Measurements from ENCODE around the gene EFCAB10. TPM values are rescaled to one million over a fixed set of nuclear protein-coding genes. Genes with fewer than 3 reads are reported as not detected.
"Not testable (repeated sequence)": the region's sequence is repeated elsewhere in the genome, so short reads cannot be mapped to it uniquely, and the experiment has no call there.

EFCAB10 gene
- total and polyA plus RNA-seq, 2 donors = not detected

DNA sequence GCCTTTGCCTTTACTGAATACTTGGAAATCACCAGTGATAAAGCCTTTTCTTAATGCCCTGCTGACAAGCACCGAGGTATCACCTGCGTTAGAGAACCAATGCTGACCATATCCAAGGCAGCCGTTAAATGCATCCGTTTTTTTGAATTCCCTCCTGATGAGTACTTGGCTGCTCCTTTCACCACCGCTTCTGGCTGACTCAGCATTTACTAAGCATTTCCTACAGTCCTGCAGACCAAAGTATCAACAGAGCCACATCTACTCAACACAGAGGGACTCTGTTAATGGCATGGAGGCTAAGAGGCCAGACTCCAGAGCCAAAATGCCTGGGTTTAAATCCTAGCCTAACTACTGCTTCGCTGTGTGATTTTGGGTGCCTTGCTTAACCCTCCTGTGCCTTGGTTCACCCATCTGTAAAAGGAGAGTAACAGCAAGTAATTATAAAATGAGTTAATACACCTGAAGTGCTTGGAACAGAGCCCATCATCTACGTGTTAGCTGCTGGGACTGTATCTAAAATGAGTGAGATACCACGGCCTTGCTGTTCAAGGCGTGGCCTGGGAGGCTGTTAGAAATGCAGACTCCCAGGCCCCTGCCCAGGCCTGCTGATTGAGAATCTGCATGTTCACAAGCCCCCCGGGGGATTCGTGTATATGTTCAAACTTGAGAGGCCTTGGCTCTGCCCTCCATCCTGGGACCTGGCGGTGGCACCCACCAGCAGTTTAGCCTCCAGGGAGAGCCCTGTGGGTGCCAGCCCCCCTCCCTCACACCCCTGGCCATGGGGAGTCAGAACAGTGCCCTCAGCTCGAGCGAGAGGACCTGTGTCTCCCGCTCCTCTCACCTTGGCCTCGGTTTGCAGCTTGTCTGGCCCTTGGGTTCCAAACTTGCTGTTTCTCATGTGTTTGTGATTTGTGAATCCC lies 30.8 kb upstream of the EFCAB10 start:
- H3K4me3 ChIP-seq (ENCODE audit: low read depth, low read length) = no peak overlapping the region
- no peak overlapping the region for H3K27ac ChIP-seq (ENCODE audit: low read depth)
- H3K36me3 ChIP-seq (ENCODE audit: insufficient read depth) = peaks cover 2% of the 10 kb centered on the region
- H3K4me1 ChIP-seq (ENCODE audit: insufficient read depth) = no peaks in the 10 kb centered on the region
- WGBS = 86% methylated on average over 16 of the region's 16 CpGs
- DNase-seq (ENCODE audit: extremely low spot score) = no peak

DNA sequence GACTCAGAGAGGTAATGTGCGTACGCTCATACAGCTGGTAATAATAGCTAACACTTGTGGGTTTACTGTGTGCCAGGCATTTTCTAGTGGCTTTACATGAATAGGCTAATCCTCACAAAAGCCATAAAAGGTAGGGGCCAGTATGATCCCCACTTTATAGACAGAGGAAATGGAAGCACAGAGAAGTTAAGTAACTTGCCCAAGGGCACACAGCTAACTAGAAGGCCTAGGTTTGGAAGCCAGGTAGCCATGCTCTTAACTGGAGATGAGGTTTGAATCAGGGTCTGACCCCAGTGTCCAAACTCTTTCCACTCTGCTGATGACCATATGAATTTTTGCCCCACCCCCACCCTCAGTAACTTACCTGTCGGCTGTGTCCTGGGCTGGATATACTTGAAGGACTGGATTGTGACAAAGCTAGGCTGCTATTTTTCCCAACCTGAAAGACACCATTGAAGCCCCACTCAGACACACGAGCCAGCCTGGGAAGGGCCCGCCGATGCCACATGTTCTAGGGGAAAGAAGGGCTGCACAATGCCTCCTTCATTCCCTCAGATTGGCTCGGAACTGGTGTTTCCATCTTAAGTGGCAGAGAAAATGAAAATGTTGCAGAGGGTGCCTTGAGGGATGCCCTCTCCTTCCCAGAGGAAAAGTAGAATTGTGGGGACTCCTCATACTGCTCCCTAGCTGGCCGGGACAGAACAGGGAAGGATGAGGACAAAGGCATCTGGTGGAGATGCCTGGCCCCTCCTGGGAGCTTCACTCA lies 29.1 kb upstream of the EFCAB10 start:
- H3K36me3 ChIP-seq (ENCODE audit: insufficient read depth) = no peaks in the 10 kb centered on the region
- H3K4me3 ChIP-seq (ENCODE audit: low read depth, low read length) = no peak overlapping the region
- no peak for DNase-seq (ENCODE audit: extremely low spot score)
- H3K4me1 ChIP-seq (ENCODE audit: insufficient read depth) = no peaks in the 10 kb centered on the region
- 93% methylated on average over 8 of the region's 8 CpGs for WGBS
- H3K27ac ChIP-seq (ENCODE audit: low read depth) = no peak overlapping the region

DNA sequence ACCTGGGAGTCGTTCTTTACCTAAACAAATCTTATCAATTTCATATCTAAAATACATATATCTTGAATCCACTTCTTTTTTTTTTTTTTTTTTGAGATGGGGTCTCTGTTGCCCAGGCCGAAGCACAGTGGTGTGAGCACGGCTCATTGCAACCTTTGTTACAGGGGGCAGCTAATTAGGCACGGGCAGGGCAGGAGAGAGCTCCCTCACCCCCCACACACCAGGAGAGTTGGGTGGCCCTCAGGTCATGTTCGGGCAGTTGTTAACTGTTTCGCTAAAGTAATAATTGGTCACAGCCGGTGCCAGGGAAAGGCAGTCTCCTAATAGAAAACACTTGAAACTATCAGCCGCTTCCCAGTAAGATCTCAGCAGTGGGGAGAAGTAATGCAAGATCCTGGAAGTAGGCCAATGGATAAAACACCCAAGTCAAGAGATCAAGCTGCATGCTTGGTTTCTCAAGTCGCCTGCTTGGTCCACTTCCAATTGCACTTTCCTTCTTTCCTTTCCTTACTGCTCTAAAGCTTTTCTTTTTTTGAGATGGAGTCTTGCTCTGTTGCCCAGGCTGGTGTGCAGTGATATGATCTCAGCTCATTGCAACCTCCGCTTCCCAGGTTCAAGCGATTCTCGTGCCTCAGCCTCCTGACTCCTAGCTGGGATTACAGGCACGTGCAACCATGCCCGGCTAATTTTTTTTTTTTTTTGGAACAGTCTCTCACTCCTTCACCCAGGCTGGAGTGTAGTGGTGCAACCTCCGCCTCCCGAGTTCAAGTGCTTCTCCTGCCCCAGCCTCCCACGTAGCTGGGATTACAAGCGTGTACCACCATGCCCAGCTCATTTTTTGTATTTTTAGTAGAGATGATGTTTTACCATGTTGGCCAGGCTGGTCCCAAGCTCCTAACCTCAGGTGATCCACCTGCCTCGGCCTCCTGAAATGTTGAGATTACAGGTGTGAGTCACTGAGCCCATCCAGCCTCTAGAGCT lies 21.3 kb upstream of the EFCAB10 start:
- Histone ChIP-seq H3K27ac (ENCODE audit: low read depth) (no peak overlapping the region), H3K4me1 (ENCODE audit: insufficient read depth) (no peaks in the 10 kb centered on the region), H3K4me3 (ENCODE audit: low read depth, low read length) (no peak overlapping the region), H3K36me3 (ENCODE audit: insufficient read depth) (no peaks in the 10 kb centered on the region)
- no peak for DNase-seq (ENCODE audit: extremely low spot score)
- WGBS = 73% methylated on average over 19 of the region's 19 CpGs

DNA sequence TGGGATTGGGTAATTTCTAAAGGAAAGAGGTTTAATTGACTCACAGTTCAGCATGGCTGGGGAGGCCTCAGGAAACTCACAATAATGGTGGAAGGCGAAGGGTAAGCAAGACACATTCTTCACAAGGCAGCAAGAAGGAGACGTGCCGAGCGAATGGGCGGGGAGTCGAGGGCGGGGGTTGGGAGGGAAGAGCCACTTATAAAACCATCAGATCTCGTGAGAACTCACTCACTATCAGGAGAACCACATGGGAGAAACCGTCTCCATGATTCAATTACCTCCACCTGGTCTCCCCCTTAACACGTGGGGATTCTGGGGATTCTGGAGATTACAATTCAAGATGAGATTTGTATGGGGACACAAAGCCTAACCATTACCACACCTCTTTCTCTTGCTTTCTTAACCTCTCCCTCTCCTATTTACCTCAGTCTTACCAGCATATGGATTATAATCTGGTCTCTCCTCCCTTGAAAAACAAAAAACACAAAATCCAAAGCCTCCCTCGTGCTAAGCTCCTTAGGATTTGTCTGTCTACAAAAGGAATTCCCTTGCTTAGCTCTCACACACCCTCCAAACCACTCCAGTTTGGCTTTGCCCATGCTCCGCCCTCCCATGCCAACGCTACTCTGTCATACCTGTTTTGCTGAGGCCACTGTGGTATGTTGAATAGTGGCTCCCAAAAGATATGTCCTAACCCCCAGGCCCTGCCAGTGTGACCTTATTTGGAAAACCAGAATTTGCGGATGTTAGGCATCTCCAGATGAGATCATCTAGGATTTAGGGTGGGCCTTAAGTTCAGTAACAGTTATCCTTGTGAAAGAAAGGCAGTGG lies 19.6 kb upstream of the EFCAB10 start:
- H3K4me1 ChIP-seq (ENCODE audit: insufficient read depth) = no peaks in the 10 kb centered on the region
- H3K36me3 ChIP-seq (ENCODE audit: insufficient read depth) = no peaks in the 10 kb centered on the region
- WGBS = 73% methylated on average over 14 of the region's 14 CpGs
- no peak for DNase-seq (ENCODE audit: extremely low spot score)
- no peak overlapping the region for H3K27ac ChIP-seq (ENCODE audit: low read depth)
- H3K4me3 ChIP-seq (ENCODE audit: low read depth, low read length) = no peak overlapping the region

DNA sequence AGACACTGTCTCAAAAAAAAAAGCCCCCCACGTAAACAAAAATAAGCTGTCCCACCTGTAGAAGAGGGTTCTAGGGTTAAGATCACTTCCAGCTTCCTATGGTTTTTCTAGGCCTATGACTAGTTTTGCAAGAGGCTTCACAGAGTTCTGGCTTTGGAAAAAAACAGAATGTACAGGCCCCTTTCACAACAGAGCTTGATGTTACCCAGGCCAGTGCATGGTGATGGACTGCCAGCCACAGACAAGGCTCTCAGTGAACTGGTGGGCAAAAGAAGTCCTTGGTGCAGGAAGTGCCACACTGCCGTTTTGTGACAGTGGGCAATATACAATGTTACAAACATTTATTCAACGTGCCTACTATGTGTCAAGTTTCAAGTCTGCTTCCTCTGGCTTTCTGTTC lies 18.3 kb upstream of the EFCAB10 start:
- no peak overlapping the region for H3K27ac ChIP-seq (ENCODE audit: low read depth)
- no peak overlapping the region for H3K4me3 ChIP-seq (ENCODE audit: low read depth, low read length)
- WGBS = 82% methylated on average over 3 of the region's 3 CpGs
- no peaks in the 10 kb centered on the region for H3K36me3 ChIP-seq (ENCODE audit: insufficient read depth)
- no peaks in the 10 kb centered on the region for H3K4me1 ChIP-seq (ENCODE audit: insufficient read depth)
- no peak for DNase-seq (ENCODE audit: extremely low spot score)

DNA sequence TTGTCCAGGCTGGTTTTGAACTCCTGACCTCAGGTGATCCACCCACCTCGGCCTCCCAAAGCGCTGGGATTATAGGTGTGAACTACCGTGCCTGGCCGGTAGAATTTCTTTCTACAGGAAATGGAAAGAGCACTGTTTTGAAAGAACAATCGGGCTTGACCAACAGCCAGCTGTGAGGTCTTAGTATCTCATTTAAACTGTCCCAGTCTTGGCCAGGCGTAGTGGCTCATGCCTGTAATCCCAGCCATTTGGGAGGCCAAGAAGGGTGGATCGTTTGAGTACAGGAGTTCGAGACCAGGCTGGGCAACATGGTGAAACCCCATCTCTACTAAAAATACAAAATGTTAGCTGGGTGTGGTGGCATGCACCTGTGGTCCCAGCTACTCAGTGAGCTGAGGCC lies 17.8 kb upstream of the EFCAB10 start:
- WGBS = 83% methylated on average over 8 of the region's 8 CpGs
- not testable (repeated sequence) for H3K4me3 ChIP-seq (ENCODE audit: low read depth, low read length); H3K27ac ChIP-seq (ENCODE audit: low read depth); DNase-seq (ENCODE audit: extremely low spot score); H3K4me1 ChIP-seq (ENCODE audit: insufficient read depth); H3K36me3 ChIP-seq (ENCODE audit: insufficient read depth)

DNA sequence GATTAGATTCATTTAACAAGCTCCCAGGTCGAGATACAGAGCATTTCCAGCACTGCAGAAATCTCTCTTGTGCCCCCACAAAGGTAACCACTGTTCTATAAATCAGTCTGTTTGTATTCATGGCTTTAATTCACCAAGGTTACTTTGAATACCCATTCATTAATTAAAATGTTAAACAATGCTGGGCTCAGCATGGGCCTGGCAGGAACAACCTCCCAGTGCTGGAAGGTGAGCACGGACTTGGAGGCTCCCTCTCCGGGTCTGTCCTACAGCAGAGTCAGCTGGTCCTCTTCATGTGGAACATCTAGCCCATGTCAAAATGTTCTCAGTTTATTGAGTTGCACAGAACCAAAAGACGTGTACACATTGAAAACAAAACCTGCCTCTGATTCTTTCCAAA lies 15.6 kb upstream of the EFCAB10 start:
- WGBS = 41% methylated on average over 4 of the region's 4 CpGs
- no peak for DNase-seq (ENCODE audit: extremely low spot score)
- H3K27ac ChIP-seq (ENCODE audit: low read depth) = no peak overlapping the region
- H3K4me3 ChIP-seq (ENCODE audit: low read depth, low read length) = no peak overlapping the region
- no peaks in the 10 kb centered on the region for H3K36me3 ChIP-seq (ENCODE audit: insufficient read depth)
- H3K4me1 ChIP-seq (ENCODE audit: insufficient read depth) = no peaks in the 10 kb centered on the region

DNA sequence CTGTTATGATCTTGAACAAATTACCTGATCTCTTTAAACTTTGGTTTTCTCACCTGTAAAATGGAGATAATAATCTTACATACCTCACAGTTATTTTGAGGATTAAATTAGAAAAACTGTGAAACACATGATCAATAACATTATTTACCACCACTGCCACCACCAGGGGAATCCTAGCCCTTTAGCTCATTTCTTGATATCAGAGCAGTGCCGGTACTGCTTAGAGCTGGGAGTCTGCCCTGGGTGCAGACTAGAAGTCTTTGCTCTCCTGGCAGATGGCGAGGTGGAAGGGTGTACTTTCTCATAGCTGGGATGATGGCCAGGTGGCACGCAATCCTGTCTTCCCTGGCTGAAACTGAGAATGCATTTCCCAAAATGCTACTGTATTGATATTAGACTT lies 12.7 kb upstream of the EFCAB10 start:
- Histone ChIP-seq H3K4me1 (ENCODE audit: insufficient read depth) (no peaks in the 10 kb centered on the region), H3K27ac (ENCODE audit: low read depth) (no peak overlapping the region), H3K36me3 (ENCODE audit: insufficient read depth) (no peaks in the 10 kb centered on the region), H3K4me3 (ENCODE audit: low read depth, low read length) (no peak overlapping the region)
- 57% methylated on average over 3 of the region's 3 CpGs for WGBS
- DNase-seq (ENCODE audit: extremely low spot score) = no peak

DNA sequence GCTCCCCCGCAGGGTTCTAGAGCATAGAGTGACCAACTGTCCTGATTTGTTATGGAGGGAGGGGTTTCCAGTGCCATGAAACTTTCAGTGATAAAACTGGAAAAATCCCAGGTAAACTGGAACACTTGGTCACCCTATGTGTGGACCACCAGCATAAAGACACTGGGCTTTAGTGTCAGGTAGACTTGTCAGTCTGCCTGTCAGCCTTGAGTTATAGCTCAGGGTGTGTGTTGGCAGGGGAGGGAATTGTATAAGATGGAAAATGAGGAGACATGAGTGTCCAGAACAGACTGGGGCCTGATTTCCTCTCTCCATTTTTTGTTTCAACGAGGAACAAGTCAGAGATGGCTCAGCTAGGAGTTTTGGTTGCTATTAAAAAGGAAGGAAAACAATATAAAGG lies 10.2 kb upstream of the EFCAB10 start:
- Histone ChIP-seq H3K36me3 (ENCODE audit: insufficient read depth) (no peaks in the 10 kb centered on the region), H3K27ac (ENCODE audit: low read depth) (no peak overlapping the region), H3K4me3 (ENCODE audit: low read depth, low read length) (no peak overlapping the region), H3K4me1 (ENCODE audit: insufficient read depth) (no peaks in the 10 kb centered on the region)
- 79% methylated on average over 2 of the region's 2 CpGs for WGBS
- DNase-seq (ENCODE audit: extremely low spot score) = no peak

DNA sequence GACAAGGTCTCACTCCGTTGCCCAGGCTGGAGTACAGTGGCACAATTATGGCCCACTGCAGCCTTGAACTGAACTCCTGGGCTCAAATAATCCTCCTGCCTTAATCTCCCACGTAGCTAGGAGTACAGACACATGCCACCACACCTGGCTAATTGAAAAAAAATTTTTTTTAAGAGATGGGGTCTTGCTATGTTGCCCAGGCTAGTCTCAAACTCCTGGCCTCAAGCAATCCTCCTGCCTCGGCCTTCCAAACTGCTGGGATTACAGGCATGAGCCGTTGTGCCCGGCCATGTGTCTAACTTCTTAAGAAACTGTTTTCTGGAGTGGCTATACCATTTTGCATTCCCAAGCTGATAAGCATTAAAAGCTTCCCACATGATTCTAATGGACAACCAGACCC lies 9.5 kb upstream of the EFCAB10 start:
- Histone ChIP-seq H3K4me3 (ENCODE audit: low read depth, low read length) (no peak overlapping the region), H3K27ac (ENCODE audit: low read depth) (no peak overlapping the region), H3K4me1 (ENCODE audit: insufficient read depth) (no peaks in the 10 kb centered on the region), H3K36me3 (ENCODE audit: insufficient read depth) (no peaks in the 10 kb centered on the region)
- WGBS = 86% methylated on average over 5 of the region's 5 CpGs
- DNase-seq (ENCODE audit: extremely low spot score) = no peak

DNA sequence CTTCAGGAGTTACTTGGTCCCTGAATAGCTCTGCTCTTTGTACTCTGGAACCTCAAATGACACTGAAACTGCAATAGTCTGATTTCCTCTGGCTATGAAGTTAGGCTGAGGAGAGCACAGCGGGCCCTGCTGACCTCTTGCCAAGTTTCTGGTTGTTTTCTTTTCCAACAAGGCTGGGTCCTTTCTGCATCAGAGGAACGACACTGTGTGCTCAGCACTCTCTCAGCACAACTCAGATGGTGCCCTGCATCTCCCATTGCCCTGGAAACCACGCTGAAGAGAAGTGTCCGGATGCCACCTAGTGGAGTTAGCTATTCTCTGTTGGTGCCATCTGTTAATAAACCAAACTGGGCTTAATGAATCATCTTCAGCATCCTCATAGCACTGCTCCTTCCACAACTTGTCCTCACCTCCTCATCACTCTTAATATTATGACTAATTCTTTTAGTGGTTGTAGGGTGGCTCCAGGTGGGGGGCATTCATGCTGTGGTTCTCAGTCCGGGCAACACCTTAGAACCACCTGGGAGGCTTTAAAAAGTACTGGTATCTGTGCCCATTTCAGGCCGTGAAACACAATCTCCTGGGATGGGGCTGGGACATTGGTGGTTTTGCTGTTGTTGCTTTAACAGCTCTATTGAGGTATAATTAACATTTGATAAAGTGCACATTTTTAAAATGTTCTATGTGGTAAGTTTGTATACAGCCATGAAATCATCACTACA lies 8.2 kb upstream of the EFCAB10 start:
- WGBS = 33% methylated on average over 6 of the region's 6 CpGs
- DNase-seq (ENCODE audit: extremely low spot score) = peak; percentile 33
- Histone ChIP-seq H3K36me3 (ENCODE audit: insufficient read depth) (no peaks in the 10 kb centered on the region), H3K4me3 (ENCODE audit: low read depth, low read length) (no peak overlapping the region), H3K4me1 (ENCODE audit: insufficient read depth) (no peaks in the 10 kb centered on the region), H3K27ac (ENCODE audit: low read depth) (no peak overlapping the region)

DNA sequence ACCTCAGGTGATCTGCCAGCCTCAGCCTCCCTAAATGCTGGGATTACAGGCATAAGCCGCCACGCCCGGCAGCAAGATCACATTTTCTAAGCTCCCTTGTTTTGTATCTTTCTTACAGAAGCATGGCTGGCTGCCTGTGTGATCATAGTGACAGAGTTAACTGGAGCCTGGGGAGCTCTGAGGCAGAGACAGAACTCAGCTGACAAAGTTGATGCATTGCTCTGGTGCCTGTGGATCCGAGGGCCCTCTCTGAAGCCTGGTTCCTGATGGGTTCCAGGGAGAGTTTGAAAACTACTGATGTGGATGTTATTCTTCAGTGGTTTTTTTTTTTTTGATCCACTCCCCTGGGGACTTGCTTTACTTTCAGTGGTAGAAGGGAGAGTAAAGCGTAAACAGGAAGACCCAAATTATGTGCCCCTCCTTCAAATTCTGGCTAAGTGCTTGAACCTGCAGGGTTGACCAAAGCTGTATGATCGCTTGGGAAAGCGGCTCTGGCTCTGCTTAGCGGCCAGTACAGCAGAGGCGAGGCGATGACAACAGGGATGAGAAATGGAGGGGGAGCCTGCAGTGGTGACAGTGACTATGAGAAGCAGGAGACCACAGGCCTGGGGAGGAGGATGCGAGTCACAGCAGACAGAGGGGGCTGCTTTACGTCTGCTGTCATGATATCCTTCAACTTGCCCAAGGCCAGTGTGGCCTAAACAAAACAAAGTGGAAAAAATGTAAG lies 6.8 kb upstream of the EFCAB10 start:
- 73% methylated on average over 12 of the region's 12 CpGs for WGBS
- Histone ChIP-seq H3K36me3 (ENCODE audit: insufficient read depth) (no peaks in the 10 kb centered on the region), H3K27ac (ENCODE audit: low read depth) (no peak overlapping the region), H3K4me1 (ENCODE audit: insufficient read depth) (no peaks in the 10 kb centered on the region), H3K4me3 (ENCODE audit: low read depth, low read length) (no peak overlapping the region)
- no peak for DNase-seq (ENCODE audit: extremely low spot score)

Data from urinary bladder (tissue), 4 donors.